ENCODE data around the gene CLBA1.
"Not testable (repeated sequence)": the region's sequence is repeated elsewhere in the genome, so short reads cannot be mapped to it uniquely, and the experiment has no call there.

CLBA1 gene

DNA sequence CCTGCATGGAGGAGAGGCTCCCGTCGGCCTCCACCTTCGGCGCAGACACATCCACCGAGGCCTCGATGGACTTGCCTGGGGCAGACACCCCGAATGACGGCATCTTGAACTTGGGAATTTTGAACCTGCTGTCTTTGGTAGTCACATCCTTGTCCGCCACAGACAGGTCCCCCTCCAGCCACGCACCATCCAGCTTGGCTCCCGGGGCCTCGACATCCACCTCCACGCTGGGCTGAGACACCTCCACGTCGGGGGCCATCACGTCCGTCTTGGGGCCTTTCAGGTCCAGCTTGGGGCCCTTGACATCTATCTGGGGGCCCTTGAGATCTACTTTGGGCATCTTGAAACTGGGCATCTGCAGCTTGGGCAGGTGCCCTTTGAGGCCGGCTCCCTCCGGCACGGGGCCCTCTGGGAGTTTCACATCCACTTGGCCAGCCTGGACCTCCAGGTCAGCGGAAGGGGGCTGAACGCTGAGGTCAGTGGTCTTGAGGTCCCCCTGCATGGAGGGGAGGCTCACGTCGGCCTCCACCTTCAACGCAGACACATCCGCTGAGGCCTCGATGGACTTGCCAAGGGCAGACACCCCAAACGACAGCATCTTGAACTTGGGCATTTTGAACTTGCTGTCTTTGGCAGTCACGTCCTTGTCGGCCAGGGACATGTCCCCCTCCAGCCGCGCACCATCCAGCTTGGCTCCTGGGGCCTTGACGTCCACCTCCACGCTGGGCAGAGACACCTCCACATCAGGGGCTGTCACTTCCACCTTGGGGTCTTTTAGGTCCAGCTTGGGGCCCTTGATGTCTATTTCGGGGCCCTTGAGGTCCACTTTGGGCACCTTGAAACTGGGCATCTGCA is 37.5 kb upstream of the CLBA1 start:
- DNase-seq (ENCODE audit: low spot score) = not testable (repeated sequence)

DNA sequence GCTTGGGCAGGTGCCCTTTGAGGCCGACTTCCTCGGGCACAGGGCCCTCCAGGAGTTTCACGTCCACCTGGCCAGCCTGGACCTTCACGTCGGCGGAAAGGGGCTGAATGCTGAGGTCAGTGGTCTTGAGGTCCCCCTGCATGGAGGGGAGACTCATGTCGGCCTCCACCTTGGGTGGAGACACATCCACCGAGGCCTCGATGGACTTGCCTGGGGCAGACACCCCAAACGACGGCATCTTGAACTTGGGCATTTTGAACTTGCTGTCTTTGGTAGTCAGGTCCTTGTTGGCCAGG is 36.9 kb upstream of the CLBA1 start:
- no peak for DNase-seq (ENCODE audit: low spot score)

- DNase-seq (ENCODE audit: low spot score) = not testable (repeated sequence)
Measured at GRCh38 chr14:104949406-104949955, 36.1 kb upstream of the CLBA1 start.

GRCh38 chr14:104950021-104950420 is 35.6 kb upstream of the CLBA1 start:
- no peak for DNase-seq (ENCODE audit: low spot score)

- not testable (repeated sequence) for DNase-seq (ENCODE audit: low spot score)
Measured at GRCh38 chr14:104950701-104951100, 34.9 kb upstream of the CLBA1 start.

- not testable (repeated sequence) for DNase-seq (ENCODE audit: low spot score)
Measured at GRCh38 chr14:104951863-104952657, 33.5 kb upstream of the CLBA1 start.

DNA sequence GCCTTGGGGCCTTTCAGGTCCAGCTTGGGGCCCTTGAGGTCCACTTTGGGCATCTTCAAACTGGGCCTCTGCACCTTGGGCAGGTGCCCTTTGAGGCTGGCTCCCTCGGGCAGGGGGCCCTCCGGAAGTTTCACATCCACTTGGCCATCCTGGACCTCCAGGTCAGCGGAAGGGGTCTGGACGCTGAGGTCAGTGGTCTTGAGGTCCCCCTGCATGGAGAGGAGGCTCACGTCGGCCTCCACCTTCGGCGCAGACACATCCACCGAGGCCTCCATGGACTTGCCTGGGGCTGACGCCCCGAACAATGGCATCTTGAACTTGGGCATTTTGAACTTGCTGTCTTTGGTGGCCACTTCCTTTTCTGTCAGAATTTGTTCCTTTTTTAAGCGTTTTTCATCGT is 32.5 kb upstream of the CLBA1 start:
- no peak for DNase-seq (ENCODE audit: low spot score)

- DNase-seq (ENCODE audit: low spot score) = no peak
Measured at GRCh38 chr14:104953896-104954656, 31.5 kb upstream of the CLBA1 start.

DNA sequence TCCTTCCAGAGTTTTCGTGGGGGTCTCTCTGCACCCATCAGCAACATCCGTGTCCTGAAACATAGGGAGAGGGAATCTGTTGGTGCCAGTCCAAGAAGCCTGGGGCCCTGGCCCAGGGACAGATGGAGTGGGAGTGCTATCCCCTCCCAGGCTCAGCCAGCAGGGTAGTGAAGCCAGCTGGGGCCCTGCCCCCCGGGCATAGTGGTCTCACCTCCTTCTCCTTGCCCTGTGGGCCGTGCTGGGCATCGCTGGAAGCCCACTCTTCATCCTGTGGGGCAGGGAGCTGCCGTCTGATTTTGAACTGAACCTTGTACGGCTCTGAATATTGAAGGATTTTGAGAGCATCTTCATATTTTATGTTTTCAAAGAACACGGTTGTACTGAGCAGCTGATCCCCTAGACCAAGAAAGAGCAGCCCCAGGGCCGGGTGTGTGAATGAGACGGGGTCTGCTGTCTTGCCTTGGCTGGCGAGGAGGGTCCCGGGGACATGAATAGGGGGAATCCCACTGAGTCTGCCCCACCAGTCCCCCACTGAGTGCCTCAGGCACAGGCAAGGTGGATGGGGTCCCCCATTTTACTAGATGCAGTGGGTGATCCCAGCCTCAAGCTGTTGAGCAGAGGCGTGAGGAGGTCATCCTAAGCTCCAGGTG is 30.7 kb upstream of the CLBA1 start:
- no peak for DNase-seq (ENCODE audit: low spot score)

DNA sequence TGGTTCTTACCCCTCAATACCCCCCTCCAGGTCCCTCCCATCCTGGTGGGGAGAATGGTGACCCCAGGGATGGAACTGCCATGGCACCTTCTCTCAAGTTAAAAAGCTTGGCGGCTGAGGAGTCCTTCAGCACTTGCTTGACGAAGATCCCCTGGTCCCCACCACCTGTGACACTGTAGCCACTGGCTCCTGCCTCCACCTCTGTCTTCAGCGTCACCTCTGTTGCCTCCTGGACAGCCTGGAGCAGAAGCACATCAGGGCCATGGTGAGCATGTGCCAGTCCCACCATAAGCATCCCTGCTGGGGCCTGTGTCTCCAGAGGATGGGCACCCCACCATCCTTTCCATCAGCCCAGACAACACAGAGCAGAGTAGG is 30.2 kb upstream of the CLBA1 start:
- DNase-seq (ENCODE audit: low spot score) = no peak

- DNase-seq (ENCODE audit: low spot score) = no peak
Measured at GRCh38 chr14:104956290-104956890, 29.2 kb upstream of the CLBA1 start.

- no peak for DNase-seq (ENCODE audit: low spot score)
Measured at GRCh38 chr14:104957146-104958113, 28.2 kb upstream of the CLBA1 start.

DNA sequence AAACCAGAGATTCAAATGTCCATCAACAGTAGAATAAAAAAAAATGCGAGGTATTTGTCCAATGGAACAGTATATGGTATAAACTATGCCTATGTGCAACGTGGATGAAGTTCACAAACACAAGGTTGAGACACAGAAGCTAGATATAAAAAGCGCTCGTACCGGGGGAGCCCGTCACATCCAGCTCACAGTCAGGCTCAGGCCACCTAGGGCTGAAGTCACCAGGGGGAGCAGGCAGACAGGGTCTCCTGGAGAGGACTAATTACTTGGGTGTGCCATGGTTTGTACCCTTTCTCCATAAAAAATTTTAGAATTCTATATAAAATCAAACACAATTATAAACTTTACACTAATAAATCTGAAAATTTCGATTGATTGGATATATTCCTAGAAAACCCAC is 21.0 kb upstream of the CLBA1 start:
- no peak for DNase-seq (ENCODE audit: low spot score)

DNA sequence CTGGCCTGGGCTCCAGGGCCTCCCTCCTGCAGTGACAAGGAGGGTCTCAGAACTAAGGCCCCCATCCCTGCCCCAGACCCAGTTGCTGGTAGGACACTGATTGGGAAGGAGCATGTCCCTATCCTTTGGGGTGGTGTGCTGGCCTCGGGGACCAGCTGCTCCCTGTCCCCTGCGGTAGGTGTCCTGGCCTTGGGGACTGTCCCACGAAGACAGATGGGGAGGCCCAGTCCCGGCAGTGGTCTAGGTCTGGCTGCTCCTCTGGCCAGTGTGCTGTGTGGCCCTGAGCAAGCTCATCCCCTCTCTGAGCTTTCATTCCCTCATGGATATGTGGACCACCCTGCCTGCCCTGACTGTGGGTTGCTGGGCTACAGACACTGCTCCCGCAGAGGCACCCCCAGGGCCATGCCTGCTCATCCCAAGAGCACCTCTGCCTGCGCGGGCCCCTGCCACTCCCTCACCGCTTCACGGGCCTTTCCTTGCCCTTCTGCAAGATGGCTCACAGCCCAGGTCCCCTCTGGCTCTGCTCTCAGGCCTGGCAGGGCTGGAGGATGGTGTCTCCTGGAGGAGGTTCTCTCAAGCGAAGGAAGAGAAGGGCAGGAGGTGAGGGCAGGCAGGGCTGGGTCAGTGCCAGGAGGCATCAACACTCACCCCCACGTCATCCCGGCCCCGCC is 19.9 kb upstream of the CLBA1 start:
- no peak for DNase-seq (ENCODE audit: low spot score)

GRCh38 chr14:104966261-104966865 is 19.2 kb upstream of the CLBA1 start:
- DNase-seq (ENCODE audit: low spot score) = no peak

GRCh38 chr14:104966981-104967385 is 18.6 kb upstream of the CLBA1 start:
- DNase-seq (ENCODE audit: low spot score) = no peak

GRCh38 chr14:104967386-104968152 is 18.0 kb upstream of the CLBA1 start:
- no peak for DNase-seq (ENCODE audit: low spot score)

DNA sequence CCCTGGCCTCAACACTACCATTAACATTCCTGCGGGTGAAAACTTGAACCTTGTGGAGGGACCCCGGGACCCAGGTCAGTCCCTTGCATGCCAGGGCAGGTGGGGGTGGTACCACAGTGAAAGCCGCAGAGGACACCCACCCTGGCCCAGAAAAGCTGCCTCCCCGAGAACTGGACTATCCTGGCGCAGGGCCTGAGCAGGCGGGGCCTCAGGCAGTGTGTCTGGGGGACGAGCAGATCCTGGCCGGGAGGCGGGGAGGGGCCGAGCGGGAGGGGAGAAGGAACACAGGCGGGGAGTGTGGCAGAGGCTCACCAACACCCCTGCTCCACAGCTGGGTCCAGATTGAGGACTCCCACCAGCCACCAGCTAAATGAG is 17.4 kb upstream of the CLBA1 start:
- peak; percentile 88 for DNase-seq (ENCODE audit: low spot score)
